ENCODE data around the gene ZNF423.

- TF ChIP-seq CTCF (IDR thresholded peaks at IDR 0.05; ENCODE audit: low read length) (no peak), EZH2 (IDR thresholded peaks at IDR 0.05; ENCODE audit: borderline replicate concordance, low read length) (no peak)
Observed at GRCh38 chr16:49838441-49839016, 17.4 kb downstream of the ZNF423 start.
